HG03442 (cell line): ENCODE data around the gene NUMB.

Experiments
- ATAC-seq: cut with Tn5 transposase; IDR thresholded peaks from one replicate; pipeline ENCODE4 v1.9.1; 2021; ENCODE audit warnings: mild to moderate bottlenecking, moderate library complexity; ENCODE audit not compliant: unreplicated experiment

Gene NUMB

GRCh38 chr14:73235531-73236155 is 222.7 kb downstream of the NUMB start:
- ATAC-seq: no peak

GRCh38 chr14:73234586-73235394 is 223.6 kb downstream of the NUMB start:
- no peak for ATAC-seq

GRCh38 chr14:73234029-73234428 is 224.3 kb downstream of the NUMB start:
- no peak for ATAC-seq

- ATAC-seq: no peak
Measured at GRCh38 chr14:73233564-73233963, 224.8 kb downstream of the NUMB start.

GRCh38 chr14:73232984-73233383 is 225.4 kb downstream of the NUMB start:
- no peak for ATAC-seq

- no peak for ATAC-seq
Measured at GRCh38 chr14:73231981-73232851, 226.1 kb downstream of the NUMB start.

- no peak for ATAC-seq
Measured at GRCh38 chr14:73230051-73230450, 228.3 kb downstream of the NUMB start.

- ATAC-seq: no peak
Measured at GRCh38 chr14:73227812-73228781, 230.2 kb downstream of the NUMB start.

- no peak for ATAC-seq
Measured at GRCh38 chr14:73225496-73225895, 232.8 kb downstream of the NUMB start.
